Panc1 (cell line): ENCODE measurements around the gene MCF2L. TPM values are rescaled to one million over a fixed set of nuclear protein-coding genes. Genes with fewer than 3 reads are reported as not detected.

Source experiments
- ATAC-seq: fragments of 200-7000 bp; cut with Tn5 transposase; 2 replicates; pipeline ENCODE4 v1.9.1; 2020; ENCODE audit warnings: mild to moderate bottlenecking, moderate library complexity
- BruUV-seq: library from RNA; stranded (reverse); fragments of 400-500 nt; replicated peaks from 2 replicates; lab custom pipeline; 2021; lab: Mats Ljungman, UMichigan
- CTCF ChIA-PET: fragments of 300-600 bp; sonication (Branson Sonifier 250); formaldehyde crosslinking; loops from one replicate; lab custom pipeline; 2022; ENCODE audit warnings: antibody characterized with exemption; lab: Charles Lee
- POLR2A ChIA-PET: fragments of 300-600 bp; sonication (Branson Sonifier 250); formaldehyde crosslinking; loops from one replicate; lab custom pipeline; 2022; ENCODE audit warnings: antibody characterized with exemption; lab: Charles Lee
- DNase-seq: peaks from one replicate; pipeline ENCODE4 v3.0.0-alpha.2; 2010; ENCODE audit warnings: low read depth, low spot score
- H3K27ac ChIP-seq: 2 replicates; pipeline ENCODE4 v1.5.1; 2011; ENCODE audit warnings: mild to moderate bottlenecking, low read length, inconsistent platforms
- H3K27me3 ChIP-seq: fragments of 200-500 bp; sonication (Bioruptor generic); 2 replicates; pipeline ENCODE4 v1.6.0; 2014; ENCODE audit warnings: low read length, inconsistent platforms; ENCODE audit not compliant: control insufficient read depth, insufficient read depth
- H3K36me3 ChIP-seq: fragments of 200-500 bp; sonication (Bioruptor generic); 2 replicates; pipeline ENCODE4 v1.5.1; 2014; ENCODE audit warnings: inconsistent platforms, mild to moderate bottlenecking, low read length, moderate library complexity; ENCODE audit not compliant: control insufficient read depth, insufficient read depth
- H3K4me1 ChIP-seq: 2 replicates; pipeline ENCODE4 v1.5.1; 2011; ENCODE audit warnings: inconsistent platforms, mild to moderate bottlenecking, low read length, moderate library complexity; ENCODE audit not compliant: control insufficient read depth, insufficient read depth
- H3K4me3 ChIP-seq, 2 experiments: 2 replicates each; pipeline ENCODE4 v1.5.1; 2011 to 2012; ENCODE audit warnings: low read depth in 2 of 2, low read length in 2 of 2, mild to moderate bottlenecking in 2 of 2, inconsistent platforms in 1 of 2, moderate library complexity in 1 of 2
- H3K9me3 ChIP-seq: fragments of 200-500 bp; sonication (Bioruptor generic); 2 replicates; pipeline ENCODE4 v1.5.1; 2014; ENCODE audit warnings: low read depth, mild to moderate bottlenecking, inconsistent platforms, low read length, moderate library complexity; ENCODE audit not compliant: control insufficient read depth, insufficient read depth
- CTCF ChIP-seq: fragments of 450-650 bp; IDR thresholded peaks from 2 replicates; pipeline ENCODE4 v1.5.1; 2017; ENCODE audit warnings: mild to moderate bottlenecking
- POLR2AphosphoS5 ChIP-seq: IDR thresholded peaks from 2 replicates; pipeline ENCODE4 v1.6.1; 2012; ENCODE audit warnings: mild to moderate bottlenecking, low read depth, low read length, moderate library complexity
- REST ChIP-seq, 2 experiments: IDR thresholded peaks; 2 replicates each; pipeline ENCODE4 v1.6.1; 2011 to 2012; ENCODE audit warnings: low read depth in 2 of 2, control low read depth in 1 of 2, low read length in 1 of 2, mild to moderate bottlenecking in 1 of 2, moderate library complexity in 1 of 2; ENCODE audit not compliant: insufficient read depth in 1 of 2
- SIN3A ChIP-seq: IDR thresholded peaks from 2 replicates; pipeline ENCODE4 v1.6.1; 2012; ENCODE audit warnings: low read depth, mild to moderate bottlenecking, low read length, moderate library complexity, borderline replicate concordance; ENCODE audit not compliant: insufficient read depth
- TCF7L2 ChIP-seq: IDR thresholded peaks from 2 replicates; pipeline ENCODE4 v1.6.1; 2011; ENCODE audit warnings: mild to moderate bottlenecking, low read depth, low read length, inconsistent platforms
- in situ Hi-C: cut with HindIII; loops from 2 replicates; pipeline ENCODE4 v1.10.0; 2016; ENCODE audit warnings: low sequenced_read_pairs, low pct_unique_long_range_greater_than_20kb
- intact Hi-C: fragments of 100-400 bp; cut with micrococcal nuclease; formaldehyde crosslinking; loops from one replicate; pipeline ENCODE4 v1.10.0; 2022; ENCODE audit not compliant: unreplicated experiment
- total RNA-seq: library from RNA; stranded (reverse); gene quantifications from one replicate; pipeline ENCODE4 v1.2.1, GENCODE V29; 2021; ENCODE audit not compliant: unreplicated experiment

The MCF2L gene
- total RNA-seq, 1 experiment from 2014 or later: 0.57 TPM

GRCh38 chr13:113126265-113127150 lies 157.5 kb downstream of the MCF2L start:
- Histone ChIP-seq H3K27ac (no peak overlapping the region), H3K9me3 (no peaks in the 10 kb centered on the region), H3K27me3 (no peaks in the 10 kb centered on the region), H3K36me3 (no peaks in the 10 kb centered on the region), H3K4me3 (no peak overlapping the region), H3K4me1 (no peaks in the 10 kb centered on the region)
- ATAC-seq: no peak
- ChIA-PET POLR2A (no interaction called here), CTCF (no interaction called here)
- BruUV-seq: no TSS peak
- no peak for TF ChIP-seq REST (IDR thresholded peaks at IDR 0.05; ENCODE audit: insufficient read depth in 1 of 2, low read depth in 2 of 2, low read length in 1 of 2)
- TF ChIP-seq CTCF: no peak
- TF ChIP-seq POLR2AphosphoS5: no peak
- TF ChIP-seq TCF7L2: no peak
- TF ChIP-seq SIN3A: no peak
- in situ Hi-C loops (no loop called here), intact Hi-C loops (no loop called here)
- no peak for DNase-seq

GRCh38 chr13:113129480-113129879 lies 160.5 kb downstream of the MCF2L start:
- H3K9me3 ChIP-seq: no peaks in the 10 kb centered on the region
- no peak overlapping the region for H3K4me3 ChIP-seq
- no peak for TF ChIP-seq SIN3A
- no peak for TF ChIP-seq CTCF
- no peak for TF ChIP-seq TCF7L2
- no peaks in the 10 kb centered on the region for H3K27me3 ChIP-seq
- no peak overlapping the region for H3K27ac ChIP-seq
- no TSS peak for BruUV-seq
- no peak for ATAC-seq
- ChIA-PET CTCF (no interaction called here), POLR2A (no interaction called here)
- DNase-seq: no peak
- H3K36me3 ChIP-seq: no peaks in the 10 kb centered on the region
- no peaks in the 10 kb centered on the region for H3K4me1 ChIP-seq
- intact Hi-C loops: no loop called here
- in situ Hi-C loops: no loop called here
